HG03103 (cell line): ENCODE measurements around the gene CCDC92.
"Not testable (repeated sequence)": the region's sequence is repeated elsewhere in the genome, so short reads cannot be mapped to it uniquely, and the experiment has no call there.

ENCODE experiments used
- ATAC-seq: cut with Tn5 transposase; IDR thresholded peaks from one replicate; pipeline ENCODE4 v1.9.1; 2021; ENCODE audit warnings: low read depth; ENCODE audit not compliant: unreplicated experiment

The CCDC92 gene

DNA sequence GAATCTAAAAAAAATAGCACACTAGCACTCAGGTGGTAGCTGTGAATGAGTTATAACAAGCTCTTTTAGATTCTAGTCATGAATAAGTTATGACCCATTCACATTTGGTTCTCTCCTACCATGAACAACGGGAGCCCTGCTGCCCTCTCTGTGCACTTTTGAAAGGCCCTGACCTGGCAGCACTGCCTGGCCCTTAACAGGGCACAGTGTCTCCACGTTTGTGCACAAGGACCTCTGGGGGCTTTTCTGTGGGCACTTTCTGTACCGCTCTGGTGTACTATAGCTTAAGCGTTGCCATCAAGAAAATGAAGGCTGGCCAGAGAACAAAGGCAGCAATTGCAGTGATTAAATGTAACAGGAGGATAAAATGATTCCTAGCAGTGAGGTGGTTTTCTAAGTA lies 21.2 kb downstream of the CCDC92 start:
- no peak for ATAC-seq

- ATAC-seq, result no peak
These were observed 21.9 kb downstream of the CCDC92 start for GRCh38 chr12:123950476-123951349.

- ATAC-seq, result no peak
These were observed 22.9 kb downstream of the CCDC92 start for GRCh38 chr12:123949770-123950165.

GRCh38 chr12:123948796-123949769 lies 23.5 kb downstream of the CCDC92 start:
- no peak for ATAC-seq

GRCh38 chr12:123948401-123948795 lies 24.2 kb downstream of the CCDC92 start:
- no peak for ATAC-seq

DNA sequence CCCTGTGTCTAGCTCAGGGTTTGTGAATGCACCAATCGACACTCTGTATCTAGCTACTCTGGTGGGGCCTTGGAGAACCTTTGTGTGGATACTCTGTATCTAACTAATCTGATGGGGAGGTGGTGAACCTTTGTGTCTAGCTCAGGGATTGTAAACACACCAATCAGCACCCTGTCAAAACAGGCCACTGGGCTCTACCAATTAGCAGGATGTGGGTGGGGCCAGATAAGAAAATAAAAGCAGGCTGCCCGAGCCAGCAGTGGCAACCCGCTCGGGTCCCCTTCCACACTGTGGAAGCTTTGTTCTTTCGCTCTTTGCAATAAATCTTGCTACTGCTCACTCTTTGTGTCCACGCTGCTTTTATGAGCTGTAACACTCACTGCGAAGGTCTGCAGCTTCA lies 25.1 kb downstream of the CCDC92 start:
- ATAC-seq, result not testable (repeated sequence)

GRCh38 chr12:123946516-123947505 lies 25.8 kb downstream of the CCDC92 start:
- not testable (repeated sequence) for ATAC-seq

DNA sequence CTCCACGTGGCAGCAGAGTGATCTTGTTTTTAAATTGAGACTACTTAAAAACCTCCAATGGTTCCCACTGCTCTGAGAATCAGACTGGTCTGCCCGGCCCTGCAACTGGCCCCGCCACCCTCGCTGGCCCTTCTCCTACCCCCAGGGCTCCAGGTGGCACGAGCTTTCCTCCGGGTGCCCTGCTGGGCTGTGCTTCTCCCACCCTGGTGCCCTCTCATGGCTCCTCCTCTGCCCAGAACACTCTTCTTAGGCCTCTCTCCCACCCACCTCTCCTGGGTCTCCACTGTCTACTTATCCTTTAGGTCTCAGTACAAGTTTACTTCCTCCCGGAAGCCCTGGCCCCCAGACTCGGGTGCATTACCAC lies 26.5 kb downstream of the CCDC92 start:
- ATAC-seq, result no peak

DNA sequence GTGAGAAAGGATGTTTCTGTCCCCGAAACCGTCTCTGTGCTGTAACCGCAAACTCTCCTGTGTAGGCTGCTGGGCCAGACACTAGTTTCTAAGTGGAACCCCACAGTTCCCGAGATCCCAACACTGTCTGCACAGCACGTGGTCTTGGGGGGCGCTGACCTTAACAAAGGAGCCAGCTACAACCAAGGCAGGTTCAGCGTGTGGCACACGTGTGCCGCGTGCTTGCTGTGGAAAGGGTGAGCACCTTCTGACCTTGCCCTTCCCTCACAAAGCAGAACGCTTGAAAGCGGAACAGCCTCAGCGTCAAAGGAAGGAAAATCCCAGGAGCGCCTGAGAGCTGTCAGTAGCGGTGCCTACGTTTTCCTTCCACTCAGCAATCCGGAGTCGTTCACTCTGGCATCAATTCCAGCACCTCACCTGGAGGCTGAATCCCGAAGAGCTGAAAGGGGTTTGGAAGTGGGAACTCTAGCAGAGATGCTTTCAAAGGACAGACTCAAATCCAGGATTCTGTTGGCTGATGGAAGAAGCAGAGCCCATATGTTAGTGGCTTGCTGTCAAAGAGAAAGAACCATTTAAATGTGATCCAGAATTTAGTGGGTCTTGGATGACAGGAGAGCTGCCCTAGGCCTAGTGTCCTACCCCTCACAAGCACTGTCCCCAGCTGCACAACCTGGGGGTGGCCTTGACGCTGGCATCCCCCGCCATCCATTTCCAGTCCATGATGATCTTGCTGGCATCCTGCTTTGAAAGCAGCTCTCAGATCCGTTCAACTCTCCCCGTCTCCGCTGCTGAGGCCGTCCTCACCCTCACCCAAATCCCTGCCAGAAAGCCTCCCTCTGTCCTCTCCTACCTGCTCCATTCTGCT lies 27.1 kb downstream of the CCDC92 start:
- no peak for ATAC-seq

GRCh38 chr12:123944696-123945095 lies 27.9 kb downstream of the CCDC92 start:
- ATAC-seq, result no peak

GRCh38 chr12:123943816-123944215 lies 28.8 kb downstream of the CCDC92 start:
- ATAC-seq, result no peak

GRCh38 chr12:123942911-123943648 lies 29.6 kb downstream of the CCDC92 start:
- no peak for ATAC-seq

GRCh38 chr12:123942238-123942653 lies 30.4 kb downstream of the CCDC92 start:
- ATAC-seq, result no peak

GRCh38 chr12:123941624-123942237 lies 30.9 kb downstream of the CCDC92 start:
- no peak for ATAC-seq

DNA sequence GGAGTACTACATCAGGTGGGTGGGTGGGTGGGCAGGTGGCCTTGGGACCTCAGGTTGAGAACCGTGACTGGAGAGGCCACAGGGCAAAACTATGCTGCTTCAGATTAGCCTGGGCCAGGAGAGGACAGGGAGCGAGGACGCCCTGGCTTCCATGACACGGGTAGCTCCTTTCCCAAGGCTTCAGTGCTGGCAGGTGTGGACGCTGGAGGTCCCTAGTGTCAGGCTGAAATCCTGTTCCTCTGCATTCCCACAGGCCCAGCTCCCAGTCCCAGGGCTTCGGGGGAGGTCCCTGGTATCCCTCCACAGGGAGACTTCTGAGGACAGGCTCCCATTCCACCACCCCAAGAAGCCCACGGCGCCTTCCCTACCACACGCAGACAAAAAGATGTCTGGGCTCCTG lies 31.6 kb downstream of the CCDC92 start:
- no peak for ATAC-seq

DNA sequence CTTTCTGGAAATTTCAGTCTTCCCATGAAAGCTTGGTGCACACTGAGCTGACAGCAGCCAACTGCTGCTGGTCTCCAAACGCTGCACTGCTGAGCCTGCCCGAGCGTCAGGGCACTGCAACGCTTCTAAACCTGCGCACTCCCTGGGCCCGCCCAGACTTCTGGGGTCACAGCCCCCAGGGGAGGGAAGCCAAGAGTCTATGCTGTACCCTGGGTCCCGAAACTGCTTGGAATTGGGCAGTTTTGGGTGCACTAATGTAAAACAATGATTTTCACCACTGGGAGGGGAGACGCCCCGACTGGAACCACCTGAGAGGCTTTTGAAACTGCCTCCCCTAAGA lies 32.0 kb downstream of the CCDC92 start:
- no peak for ATAC-seq

- no peak for ATAC-seq
These were observed 32.7 kb downstream of the CCDC92 start for GRCh38 chr12:123939716-123940626.
